Activated CD4-positive, alpha-beta T cell treated with anti-CD3 and anti-CD28 coated beads for 36 hours (primary cell): Measurements from ENCODE around the gene ADARB2. TPM values are rescaled to one million over a fixed set of nuclear protein-coding genes. Genes with fewer than 3 reads are reported as not detected.
"Not testable (repeated sequence)": the region's sequence is repeated elsewhere in the genome, so short reads cannot be mapped to it uniquely, and the experiment has no call there.

Source experiments
- ATAC-seq: fragments of 200-7000 bp; cut with Tn5 transposase; one replicate; pipeline ENCODE4 v1.10.0; 2021; ENCODE audit warnings: mild to moderate bottlenecking, moderate library complexity
- CTCF ChIA-PET: fragments of 350-600 bp; sonication (Branson Sonifier 250); formaldehyde crosslinking; loops from one replicate; lab custom pipeline; 2021; ENCODE audit warnings: antibody characterized with exemption; lab: Charles Lee
- POLR2A ChIA-PET: fragments of 350-600 bp; sonication (Branson Sonifier 250); formaldehyde crosslinking; loops from one replicate; lab custom pipeline; 2021; ENCODE audit warnings: antibody characterized with exemption, inconsistent platforms; lab: Charles Lee
- DNase-seq: peaks from one replicate; pipeline ENCODE4 v3.0.0-alpha.2; 2020
- H3K27ac Mint-ChIP-seq: one replicate; pipeline ENCODE4 v1.8.0; 2021; ENCODE audit warnings: mixed read lengths
- H3K27me3 Mint-ChIP-seq: one replicate; pipeline ENCODE4 v1.8.0; 2021; ENCODE audit warnings: mixed read lengths
- H3K36me3 Mint-ChIP-seq: one replicate; pipeline ENCODE4 v1.8.0; 2021; ENCODE audit warnings: low read depth, mixed read lengths
- H3K4me1 Mint-ChIP-seq: one replicate; pipeline ENCODE4 v1.8.0; 2021; ENCODE audit warnings: mixed read lengths
- H3K4me3 Mint-ChIP-seq: one replicate; pipeline ENCODE4 v1.8.0; 2021; ENCODE audit warnings: mild to moderate bottlenecking, moderate library complexity, mixed read lengths
- H3K9me3 Mint-ChIP-seq: one replicate; pipeline ENCODE4 v1.8.0; 2021; ENCODE audit warnings: low read depth, mixed read lengths
- intact Hi-C, 2 experiments: fragments of 100-400 bp; cut with DNase I in 1 of 2; cut with micrococcal nuclease in 1 of 2; formaldehyde crosslinking; loops; one replicate each; pipeline versions ENCODE4 v1.14.2 to v1.15.1; 2022 to 2024; cut with DNase I, micrococcal nuclease
- total RNA-seq, 2 experiments: library from RNA; stranded (reverse); gene quantifications; one replicate each; pipeline ENCODE4 v1.2.3, GENCODE V29; 2021

Gene ADARB2
- not detected for total RNA-seq

GRCh38 chr10:1737222-1738061, at the start of gene ADARB2:
TSS of gene ADARB2 (minus strand) at chr10:1737525.
- peaks cover 68% of the 10 kb centered on the region for H3K27me3 Mint-ChIP-seq
- no peaks in the 10 kb centered on the region for H3K9me3 Mint-ChIP-seq
- H3K27ac Mint-ChIP-seq: no peak within 1 kb of the TSS
- DNase-seq: peak; percentile 51
- POLR2A ChIA-PET: interaction anchor here (0.6 kb wide), 2 partner anchors 627 to 1149 kb away, joined by 3 to 5 read pairs; no protein-coding TSS in a partner anchor
- intact Hi-C loops: loop anchor here in 1 of 2 experiments (10.0 kb wide), 1 partner anchor 1307 kb away; no protein-coding TSS in a partner anchor
- peaks cover 12% of the 10 kb centered on the region for H3K4me1 Mint-ChIP-seq
- H3K4me3 Mint-ChIP-seq: peak within 1 kb of the TSS; percentile 32
- H3K36me3 Mint-ChIP-seq: no peaks in the 10 kb centered on the region
- peak; percentile 80 for ATAC-seq
- CTCF ChIA-PET: interaction anchor here (1.1 kb wide), 1 partner anchor 9 kb away, joined by 3 read pairs; no protein-coding TSS in a partner anchor

DNA sequence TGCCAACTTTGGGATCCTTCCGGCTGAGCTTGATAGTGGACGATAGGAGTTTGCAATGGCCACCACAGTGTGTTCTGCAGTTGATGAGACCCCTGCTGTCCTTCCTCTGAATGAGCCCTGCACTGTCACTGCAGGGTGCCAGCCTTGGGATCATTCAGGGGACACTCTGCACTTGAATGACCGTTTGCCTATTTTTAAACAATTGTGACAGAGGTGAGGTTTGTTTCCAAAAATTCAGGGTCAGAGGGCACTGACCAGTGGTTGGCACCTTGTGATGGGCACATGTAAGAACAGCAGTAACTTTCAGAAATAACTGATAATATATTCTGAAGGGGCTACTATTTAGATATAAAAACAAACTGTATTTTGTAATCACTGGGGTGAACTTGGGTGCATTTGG, 48.5 kb upstream of the ADARB2 start:
- POLR2A ChIA-PET: no interaction called here
- Mint-ChIP-seq H3K36me3 (no peaks in the 10 kb centered on the region), H3K27ac (no peak overlapping the region), H3K27me3 (no peaks in the 10 kb centered on the region), H3K4me3 (no peak overlapping the region), H3K9me3 (no peaks in the 10 kb centered on the region), H3K4me1 (no peaks in the 10 kb centered on the region)
- CTCF ChIA-PET: interaction anchor here (1.4 kb wide), 1 partner anchor 11 kb away, joined by 3 read pairs; no protein-coding TSS in a partner anchor
- intact Hi-C loops: no loop called here
- DNase-seq (no peak), ATAC-seq (no peak)

- no peak overlapping the region for H3K4me3 Mint-ChIP-seq
- ChIA-PET CTCF (no interaction called here), POLR2A (no interaction called here)
- H3K27me3 Mint-ChIP-seq: no peaks in the 10 kb centered on the region
- no peaks in the 10 kb centered on the region for H3K4me1 Mint-ChIP-seq
- intact Hi-C loops: no loop called here
- no peak overlapping the region for H3K27ac Mint-ChIP-seq
- no peaks in the 10 kb centered on the region for H3K9me3 Mint-ChIP-seq
- DNase-seq (no peak), ATAC-seq (no peak)
- no peaks in the 10 kb centered on the region for H3K36me3 Mint-ChIP-seq
Observed at GRCh38 chr10:1782841-1783240, 45.5 kb upstream of the ADARB2 start.

GRCh38 chr10:1779796-1780195, 42.5 kb upstream of the ADARB2 start:
- intact Hi-C loops: no loop called here
- ChIA-PET POLR2A (no interaction called here), CTCF (no interaction called here)
- no peaks in the 10 kb centered on the region for H3K27me3 Mint-ChIP-seq
- H3K4me3 Mint-ChIP-seq: no peak overlapping the region
- no peak overlapping the region for H3K27ac Mint-ChIP-seq
- DNase-seq (no peak), ATAC-seq (no peak)
- H3K36me3 Mint-ChIP-seq: no peaks in the 10 kb centered on the region
- H3K4me1 Mint-ChIP-seq: no peaks in the 10 kb centered on the region
- no peaks in the 10 kb centered on the region for H3K9me3 Mint-ChIP-seq

- intact Hi-C loops: no loop called here
- no peak overlapping the region for H3K27ac Mint-ChIP-seq
- H3K4me3 Mint-ChIP-seq: no peak overlapping the region
- CTCF ChIA-PET: no interaction called here
- no peaks in the 10 kb centered on the region for H3K9me3 Mint-ChIP-seq
- ATAC-seq (no peak), DNase-seq (no peak)
- H3K27me3 Mint-ChIP-seq: no peaks in the 10 kb centered on the region
- no peaks in the 10 kb centered on the region for H3K4me1 Mint-ChIP-seq
- POLR2A ChIA-PET: no interaction called here
- H3K36me3 Mint-ChIP-seq: no peaks in the 10 kb centered on the region
Observed at GRCh38 chr10:1778375-1778969, 41.1 kb upstream of the ADARB2 start.

GRCh38 chr10:1776127-1776662, 38.9 kb upstream of the ADARB2 start:
- H3K27me3 Mint-ChIP-seq: no peaks in the 10 kb centered on the region
- no peak for ATAC-seq
- ChIA-PET CTCF (interaction anchor here (0.7 kb wide), 1 partner anchor 72 kb away, joined by 3 read pairs; no protein-coding TSS in a partner anchor), POLR2A (no interaction called here)
- H3K9me3 Mint-ChIP-seq: no peaks in the 10 kb centered on the region
- intact Hi-C loops: no loop called here
- no peak overlapping the region for H3K4me3 Mint-ChIP-seq
- no peak for DNase-seq
- no peak overlapping the region for H3K27ac Mint-ChIP-seq
- H3K4me1 Mint-ChIP-seq: no peaks in the 10 kb centered on the region
- no peaks in the 10 kb centered on the region for H3K36me3 Mint-ChIP-seq

GRCh38 chr10:1774796-1775195, 37.5 kb upstream of the ADARB2 start:
- Mint-ChIP-seq H3K27me3 (no peaks in the 10 kb centered on the region), H3K9me3 (no peaks in the 10 kb centered on the region), H3K4me1 (no peaks in the 10 kb centered on the region), H3K36me3 (no peaks in the 10 kb centered on the region), H3K4me3 (no peak overlapping the region), H3K27ac (no peak overlapping the region)
- POLR2A ChIA-PET: no interaction called here
- CTCF ChIA-PET: interaction anchor here (0.6 to 1.0 kb wide), 3 partner anchors 12 to 27 kb away, joined by 3 read pairs; no protein-coding TSS in a partner anchor
- DNase-seq (no peak), ATAC-seq (no peak)
- intact Hi-C loops: no loop called here

GRCh38 chr10:1773204-1773603, 35.9 kb upstream of the ADARB2 start:
- CTCF ChIA-PET, ATAC-seq, H3K27ac Mint-ChIP-seq, POLR2A ChIA-PET, intact Hi-C loops, H3K36me3 Mint-ChIP-seq, H3K27me3 Mint-ChIP-seq, H3K9me3 Mint-ChIP-seq, H3K4me1 Mint-ChIP-seq, H3K4me3 Mint-ChIP-seq, DNase-seq: not testable (repeated sequence)

GRCh38 chr10:1766049-1766448, 28.7 kb upstream of the ADARB2 start:
- ChIA-PET CTCF (no interaction called here), POLR2A (no interaction called here)
- Mint-ChIP-seq H3K9me3 (no peaks in the 10 kb centered on the region), H3K4me1 (no peaks in the 10 kb centered on the region), H3K36me3 (no peaks in the 10 kb centered on the region), H3K27me3 (no peaks in the 10 kb centered on the region), H3K27ac (no peak overlapping the region), H3K4me3 (no peak overlapping the region)
- intact Hi-C loops: no loop called here
- ATAC-seq (no peak), DNase-seq (no peak)

DNA sequence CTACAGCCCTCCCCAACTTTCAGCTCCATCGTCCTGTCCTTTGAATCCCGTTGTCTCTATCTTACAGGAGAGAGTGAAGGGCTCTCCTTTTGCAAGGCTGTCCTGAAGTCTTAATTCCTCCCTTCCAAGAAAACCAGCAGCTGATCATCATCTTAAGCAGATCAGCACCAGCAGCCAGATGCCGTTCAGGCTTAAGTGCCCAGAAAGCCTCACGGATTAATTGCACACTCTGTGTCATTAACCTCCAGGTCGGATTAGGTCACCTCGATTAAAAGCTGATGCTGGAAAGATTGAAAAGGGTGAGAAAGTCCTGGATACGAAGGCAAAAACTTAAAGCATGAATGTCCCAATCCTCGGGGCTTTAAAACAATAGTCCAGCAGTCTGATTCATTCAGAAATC, 24.8 kb upstream of the ADARB2 start:
- CTCF ChIA-PET: interaction anchor here (0.6 kb wide), 1 partner anchor 12 kb away, joined by 3 read pairs; no protein-coding TSS in a partner anchor
- Mint-ChIP-seq H3K27me3 (no peaks in the 10 kb centered on the region), H3K4me1 (no peaks in the 10 kb centered on the region), H3K27ac (no peak overlapping the region), H3K36me3 (no peaks in the 10 kb centered on the region), H3K4me3 (no peak overlapping the region), H3K9me3 (peaks cover 10% of the 10 kb centered on the region)
- POLR2A ChIA-PET: no interaction called here
- no peak for DNase-seq
- intact Hi-C loops: no loop called here
- ATAC-seq: no peak

DNA sequence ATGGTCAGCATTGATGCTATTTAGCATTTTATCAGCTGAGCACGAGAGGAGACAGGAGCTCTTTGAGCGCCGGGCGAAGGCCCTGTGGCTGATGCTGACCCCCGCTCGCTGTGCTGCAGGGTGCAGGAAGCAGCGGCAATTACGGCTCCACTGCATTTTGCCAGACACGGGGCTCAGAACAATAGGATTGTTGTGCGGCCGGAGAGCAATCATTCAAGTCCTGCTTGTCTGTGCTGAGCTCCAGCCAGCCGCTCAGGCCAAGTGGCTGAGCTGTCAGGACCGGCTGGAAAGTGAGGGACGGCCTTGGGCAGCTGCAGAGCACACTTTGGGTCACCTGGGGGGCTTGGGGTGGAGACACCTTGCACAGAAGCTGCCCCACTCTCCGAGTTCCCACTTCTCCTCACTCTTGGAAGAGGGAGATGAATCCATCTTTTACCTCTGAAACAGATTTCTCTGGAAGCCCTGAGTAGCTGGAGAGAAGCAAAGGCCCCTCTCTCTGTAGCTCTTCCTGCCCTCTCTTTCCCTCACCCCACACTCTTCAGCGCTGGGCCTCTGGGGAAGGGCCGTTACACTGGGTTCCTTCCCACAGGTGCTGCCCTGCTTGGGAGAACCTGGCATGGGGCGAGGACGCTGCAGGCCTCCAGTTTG, 17.3 kb upstream of the ADARB2 start:
- intact Hi-C loops: no loop called here
- ChIA-PET POLR2A (no interaction called here), CTCF (interaction anchor here (0.6 kb wide), 1 partner anchor 1223 kb away, joined by 5 read pairs; no protein-coding TSS in a partner anchor)
- Mint-ChIP-seq H3K36me3 (no peaks in the 10 kb centered on the region), H3K4me3 (no peak overlapping the region), H3K27me3 (peaks cover 13% of the 10 kb centered on the region), H3K4me1 (no peaks in the 10 kb centered on the region), H3K9me3 (peaks cover 15% of the 10 kb centered on the region), H3K27ac (no peak overlapping the region)
- no peak for ATAC-seq
- no peak for DNase-seq
